Mesangial cell (primary cell): Measurements from ENCODE around the gene HGS. TPM values are rescaled to one million over a fixed set of nuclear protein-coding genes. Genes with fewer than 3 reads are reported as not detected.

Experiments used
- total RNA-seq: library from RNA; depleted of rRNA; stranded (reverse); fragments of >200 nt; gene quantifications from 2 replicates; pipeline ENCODE4 v1.2.3, GENCODE V29; 2015

HGS gene
- 126 and 158 TPM in 2 replicates for total RNA-seq

GRCh38 chr17:81683584-81684441 is at the start of gene HGS, which contains the start of gene ARL16:
TSS of gene HGS (plus strand) at chr17:81684011. CDS start at chr17:81684067, 56 bp downstream.
TSS of gene ARL16 (minus strand) at chr17:81683797. CDS start at chr17:81683753, 44 bp downstream.

GRCh38 chr17:81636505-81637288 is 47.1 kb upstream of the HGS start, which contains the start of the genes NPLOC4 and TSPAN10:
TSS of gene NPLOC4 (minus strand) at chr17:81637112. CDS start at chr17:81636930, 182 bp downstream.
TSS of gene TSPAN10 (plus strand) at chr17:81637196. CDS start at chr17:81642413, 5,217 bp downstream.

GRCh38 chr17:81656118-81656743 is 27.6 kb upstream of the HGS start, which contains the start of gene PDE6G:
TSS of gene PDE6G (minus strand) at chr17:81656542. CDS start at chr17:81653305, 3,237 bp downstream.

GRCh38 chr17:81666342-81667191 is 17.2 kb upstream of the HGS start, which contains the start of the genes CCDC137 and OXLD1:
TSS of gene CCDC137 (plus strand) at chr17:81666737. CDS start at chr17:81666767, 30 bp downstream.
TSS of gene OXLD1 (minus strand) at chr17:81666605. CDS start at chr17:81666577, 28 bp downstream.

GRCh38 chr17:81702934-81703746 is 19.3 kb downstream of the HGS start, which contains the start of gene MRPL12:
TSS of gene MRPL12 (plus strand) at chr17:81703367. CDS start at chr17:81703502, 135 bp downstream.

GRCh38 chr17:81711814-81712467 is 28.1 kb downstream of the HGS start, which contains the start of gene SLC25A10:
TSS of gene SLC25A10 (plus strand) at chr17:81712284. CDS start at chr17:81712427, 143 bp downstream.

Other genes starting within 250 kb of the HGS start
- gene ACTG1, start 171.2 kb upstream of the HGS start, total RNA-seq = 10,594 and 11,964 TPM in 2 replicates
- 2.4 TPM in 1 of 2 replicates, not detected in the other for gene FSCN2, start 155.6 kb upstream of the HGS start, total RNA-seq
- gene FAAP100, start 131.7 kb upstream of the HGS start, total RNA-seq = 51.0 and 63.8 TPM in 2 replicates
- 68.1 and 84.4 TPM in 2 replicates for gene NPLOC4, start 46.9 kb upstream of the HGS start, total RNA-seq
- gene TSPAN10, start 46.8 kb upstream of the HGS start, total RNA-seq = 1.1 and 1.9 TPM in 2 replicates
- 0.65 and 6.6 TPM in 2 replicates for gene PDE6G, start 27.5 kb upstream of the HGS start, total RNA-seq
- 45.1 and 69.1 TPM in 2 replicates for gene OXLD1, start 17.4 kb upstream of the HGS start, total RNA-seq
- 11.5 and 19.2 TPM in 2 replicates for gene CCDC137, start 17.3 kb upstream of the HGS start, total RNA-seq
- gene ARL16, start 214 bp upstream of the HGS start, total RNA-seq = 38.7 and 53.8 TPM in 2 replicates
- 86.6 and 220 TPM in 2 replicates for gene MRPL12, start 19.4 kb downstream of the HGS start, total RNA-seq
- gene SLC25A10, start 28.3 kb downstream of the HGS start, total RNA-seq = 23.2 and 55.6 TPM in 2 replicates
- gene GCGR, start 120.1 kb downstream of the HGS start, total RNA-seq = 0.63 TPM in 1 of 2 replicates, not detected in the other
- 125 and 143 TPM in 2 replicates for gene MCRIP1, start 149.3 kb downstream of the HGS start, total RNA-seq
- gene PPP1R27, start 151.0 kb downstream of the HGS start, total RNA-seq = not detected in 2 replicates
- 811 and 1,110 TPM in 2 replicates for gene P4HB, start 176.5 kb downstream of the HGS start, total RNA-seq
- gene ARHGDIA, start 187.3 kb downstream of the HGS start, total RNA-seq = 386 and 596 TPM in 2 replicates
- 102 and 252 TPM in 2 replicates for gene ALYREF, start 207.6 kb downstream of the HGS start, total RNA-seq
- 147 and 222 TPM in 2 replicates for gene ANAPC11, start 207.7 kb downstream of the HGS start, total RNA-seq
- gene NPB, start 218.2 kb downstream of the HGS start, total RNA-seq = 3.6 and 5.2 TPM in 2 replicates
- 40.7 and 71.9 TPM in 2 replicates for gene PCYT2, start 227.4 kb downstream of the HGS start, total RNA-seq
- gene SIRT7, start 234.2 kb downstream of the HGS start, total RNA-seq = 15.2 and 18.5 TPM in 2 replicates
- gene MAFG, start 243.7 kb downstream of the HGS start, total RNA-seq = 14.3 and 18.4 TPM in 2 replicates